Keratinocyte (primary cell): ENCODE results near the gene LILRB5. TPM values are rescaled to one million over a fixed set of nuclear protein-coding genes. Genes with fewer than 3 reads are reported as not detected.

ENCODE experiments used
- DNase-seq: peaks from one replicate; pipeline ENCODE4 v3.0.0-alpha.2; 2011; ENCODE audit warnings: low read depth, missing footprints, low spot score
- FAIRE-seq: peaks from 2 replicates; lab custom pipeline; 2011; peaks lifted over from hg19 to GRCh38; lab: Jason Lieb, UNC
- H2AFZ ChIP-seq: 2 replicates; pipeline ENCODE4 v1.6.0; 2012; ENCODE audit warnings: low read length, control low read depth, inconsistent platforms; ENCODE audit not compliant: control insufficient read depth
- H3K27ac ChIP-seq: 2 replicates; pipeline ENCODE4 v1.5.1; 2011; ENCODE audit warnings: low read length; ENCODE audit not compliant: control insufficient read depth, insufficient read depth
- H3K27me3 ChIP-seq: 3 replicates; pipeline ENCODE4 v1.6.0; 2011; ENCODE audit warnings: low read length; ENCODE audit not compliant: control insufficient read depth, insufficient read depth; ENCODE audit errors: extremely low read depth
- H3K36me3 ChIP-seq, 2 experiments: 2 replicates in 1 of 2; 3 replicates in 1 of 2; pipeline ENCODE4 v1.5.1; 2011; ENCODE audit warnings: low read length in 2 of 2, mild to moderate bottlenecking in 1 of 2; ENCODE audit not compliant: control insufficient read depth in 2 of 2, insufficient read depth in 2 of 2; ENCODE audit errors: extremely low read depth in 1 of 2
- H3K4me1 ChIP-seq: 3 replicates; pipeline ENCODE4 v1.5.1; 2011; ENCODE audit warnings: low read length; ENCODE audit not compliant: control insufficient read depth, insufficient read depth; ENCODE audit errors: extremely low read depth
- H3K4me2 ChIP-seq: 3 replicates; pipeline ENCODE4 v1.6.0; 2011; ENCODE audit warnings: low read depth, low read length; ENCODE audit not compliant: control insufficient read depth, insufficient read depth; ENCODE audit errors: extremely low read depth
- H3K4me3 ChIP-seq, 3 experiments: fragments of 200-600 bp in 1 of 3; sonication (generic) in 1 of 3; 2 replicates in 2 of 3; 3 replicates in 1 of 3; pipeline ENCODE4 v1.5.1; 2011 to 2016; ENCODE audit warnings: low read length in 3 of 3, mild to moderate bottlenecking in 3 of 3, control low read depth in 2 of 3, inconsistent platforms in 1 of 3, low read depth in 1 of 3, mixed read lengths in 1 of 3, mixed run types in 1 of 3, moderate library complexity in 1 of 3; ENCODE audit not compliant: control insufficient read depth in 2 of 3, insufficient read depth in 2 of 3; ENCODE audit errors: extremely low read depth in 1 of 3
- H3K79me2 ChIP-seq: 2 replicates; pipeline ENCODE4 v1.6.0; 2012; ENCODE audit warnings: low read length; ENCODE audit not compliant: control insufficient read depth, insufficient read depth
- H3K9ac ChIP-seq: 3 replicates; pipeline ENCODE4 v1.6.0; 2011; ENCODE audit warnings: low read length; ENCODE audit not compliant: control insufficient read depth, insufficient read depth; ENCODE audit errors: extremely low read depth
- H3K9me1 ChIP-seq: 3 replicates; pipeline ENCODE4 v1.6.0; 2011; ENCODE audit warnings: low read length; ENCODE audit not compliant: control insufficient read depth, insufficient read depth; ENCODE audit errors: extremely low read depth
- H3K9me3 ChIP-seq: 2 replicates; pipeline ENCODE4 v1.5.1; 2012; ENCODE audit warnings: low read depth, low read length; ENCODE audit not compliant: control insufficient read depth
- H4K20me1 ChIP-seq: 3 replicates; pipeline ENCODE4 v1.6.0; 2011; ENCODE audit warnings: low read length; ENCODE audit not compliant: control insufficient read depth, insufficient read depth; ENCODE audit errors: extremely low read depth
- EZH2 ChIP-seq: IDR thresholded peaks from one replicate; pipeline ENCODE4 v1.6.1; 2012; ENCODE audit warnings: inconsistent platforms, mild to moderate bottlenecking, low read length, moderate library complexity
- dilution Hi-C: fragments of 300-500 bp; cut with MboI; formaldehyde crosslinking; loops from one replicate; pipeline ENCODE4 v1.7.0; 2020; ENCODE audit warnings: low sequenced_read_pairs; ENCODE audit not compliant: extremely low pct_ligation_motif_present
- polyA plus RNA-seq, 5 experiments: library from polyadenylated mRNA; depleted of rRNA in 3 of 5; stranded (reverse) in 3 of 5; stranded (forward) in 1 of 5; unstranded in 1 of 5; fragments of >200 nt; gene quantifications; 1 replicate in 1 of 5; 2 replicates in 3 of 5; 3 replicates in 1 of 5; pipeline versions ENCODE4 v1.2.1 to v1.2.3, GENCODE V29; 2011 to 2012; ENCODE audit warnings: missing spikeins in 2 of 5, low read depth in 1 of 5, low replicate concordance in 1 of 5
- TF ChIP-seq, protein P1 (sequence below), 3 experiments: IDR thresholded peaks in 1 of 3; conservative IDR thresholded peaks in 1 of 3; optimal IDR thresholded peaks in 1 of 3; 2 replicates in 2 of 3; 3 replicates in 1 of 3; pipeline versions ENCODE3 to v1.5.1; 2011; ENCODE audit warnings: low read length in 3 of 3, mild to moderate bottlenecking in 3 of 3, moderate library complexity in 2 of 3, control low read depth in 1 of 3, inconsistent platforms in 1 of 3; ENCODE audit not compliant: insufficient read depth in 2 of 3; ENCODE audit errors: extremely low read depth in 1 of 3

Gene LILRB5
- polyA plus RNA-seq, 1 donor (not counting 4 experiments of a cell fraction or from before 2014, with no cell fraction given): not detected

DNA sequence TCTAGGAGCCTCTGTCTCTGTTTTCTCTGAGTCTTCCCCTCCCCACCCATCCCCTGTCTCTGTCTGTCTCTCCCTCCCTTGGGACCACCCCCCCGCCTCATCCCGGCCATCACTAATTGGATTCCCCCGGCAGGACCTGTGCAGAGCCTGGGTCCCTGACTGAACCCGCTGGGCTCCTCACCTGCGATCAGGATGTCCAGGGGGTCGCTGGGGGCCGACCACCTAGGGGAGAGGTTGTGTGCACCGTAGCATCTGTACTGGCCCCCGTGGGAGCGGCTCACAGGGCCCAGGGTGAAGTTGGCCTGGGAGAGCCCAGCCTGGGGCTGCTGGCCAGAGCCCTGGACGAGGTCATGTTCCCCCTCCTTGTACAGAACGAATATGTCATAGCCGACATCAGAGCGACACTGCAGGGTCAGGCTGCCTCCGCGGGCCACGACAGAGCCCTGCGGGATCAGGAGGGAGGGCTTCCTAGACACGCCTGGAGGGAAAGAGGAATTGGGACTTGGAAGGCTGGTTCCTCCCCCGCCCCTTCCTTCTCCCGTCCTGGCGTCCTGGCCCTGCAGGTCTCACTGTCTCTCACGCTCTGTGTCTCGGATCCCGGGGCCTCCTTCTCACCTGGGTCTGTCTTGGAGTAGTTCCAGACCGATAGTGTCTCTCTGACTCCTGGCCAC is 1.8 kb downstream of the LILRB5 start:
- Histone ChIP-seq H3K36me3 (no peaks in the 10 kb centered on the region), H3K4me1 (no peaks in the 10 kb centered on the region), H4K20me1 (no peaks in the 10 kb centered on the region), H3K27ac (no peak overlapping the region), H3K79me2 (no peaks in the 10 kb centered on the region), H3K4me2 (no peak overlapping the region), H3K4me3 (no peak overlapping the region), H2AFZ (no peak overlapping the region), H3K9ac (no peak overlapping the region), H3K9me3 (no peaks in the 10 kb centered on the region), H3K27me3 (peaks cover 17% of the 10 kb centered on the region), H3K9me1 (no peaks in the 10 kb centered on the region)
- no peak for TF ChIP-seq EZH2
- TF ChIP-seq, protein P1, sequence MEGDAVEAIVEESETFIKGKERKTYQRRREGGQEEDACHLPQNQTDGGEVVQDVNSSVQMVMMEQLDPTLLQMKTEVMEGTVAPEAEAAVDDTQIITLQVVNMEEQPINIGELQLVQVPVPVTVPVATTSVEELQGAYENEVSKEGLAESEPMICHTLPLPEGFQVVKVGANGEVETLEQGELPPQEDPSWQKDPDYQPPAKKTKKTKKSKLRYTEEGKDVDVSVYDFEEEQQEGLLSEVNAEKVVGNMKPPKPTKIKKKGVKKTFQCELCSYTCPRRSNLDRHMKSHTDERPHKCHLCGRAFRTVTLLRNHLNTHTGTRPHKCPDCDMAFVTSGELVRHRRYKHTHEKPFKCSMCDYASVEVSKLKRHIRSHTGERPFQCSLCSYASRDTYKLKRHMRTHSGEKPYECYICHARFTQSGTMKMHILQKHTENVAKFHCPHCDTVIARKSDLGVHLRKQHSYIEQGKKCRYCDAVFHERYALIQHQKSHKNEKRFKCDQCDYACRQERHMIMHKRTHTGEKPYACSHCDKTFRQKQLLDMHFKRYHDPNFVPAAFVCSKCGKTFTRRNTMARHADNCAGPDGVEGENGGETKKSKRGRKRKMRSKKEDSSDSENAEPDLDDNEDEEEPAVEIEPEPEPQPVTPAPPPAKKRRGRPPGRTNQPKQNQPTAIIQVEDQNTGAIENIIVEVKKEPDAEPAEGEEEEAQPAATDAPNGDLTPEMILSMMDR (optimal IDR thresholded peaks at IDR 0.05 in 1 of 3, IDR thresholded peaks at IDR 0.05 in 1 of 3, conservative IDR thresholded peaks at IDR 0.05 in 1 of 3; ENCODE audit: extremely low read depth in 1 of 3, insufficient read depth in 2 of 3, low read length in 3 of 3): no peak
- FAIRE-seq (no peak), DNase-seq (no peak)
- dilution Hi-C loops: no loop called here

DNA sequence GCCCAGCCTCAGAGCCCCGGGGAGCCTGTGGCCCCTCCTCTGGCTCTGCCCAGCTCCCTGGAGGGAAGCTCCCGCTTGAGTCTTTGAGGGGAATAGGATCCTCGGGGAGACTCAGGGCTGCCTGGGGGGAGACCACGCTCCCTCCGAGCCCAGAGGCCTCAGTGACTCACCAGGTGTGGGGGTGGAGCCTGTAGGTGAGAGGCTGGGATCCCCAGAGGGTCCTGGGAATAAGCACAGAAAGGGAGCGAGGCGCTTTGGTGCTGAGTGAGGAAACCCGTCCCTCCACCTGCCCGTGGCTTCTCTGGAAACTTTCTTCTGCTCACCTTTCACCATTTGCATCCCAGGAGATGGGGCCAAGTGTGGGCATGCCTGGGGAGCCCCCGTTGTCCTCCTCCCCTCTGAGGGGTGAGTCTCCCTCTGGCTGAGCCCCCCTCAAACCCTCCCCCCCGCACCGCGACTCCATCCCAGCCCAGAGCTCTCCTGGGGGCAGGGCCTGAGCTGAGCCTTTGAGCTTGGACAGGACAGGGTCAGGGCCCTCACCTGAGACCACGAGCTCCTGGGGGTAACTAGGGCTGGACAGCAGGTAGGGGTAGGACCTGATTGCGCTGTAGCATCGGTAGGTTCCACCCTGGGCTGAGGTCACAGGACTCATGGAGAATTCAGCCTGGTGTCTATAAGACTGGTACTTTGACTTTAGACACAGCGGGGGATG is 2.7 kb downstream of the LILRB5 start:
- Histone ChIP-seq H3K27me3 (peaks cover 17% of the 10 kb centered on the region), H2AFZ (no peak overlapping the region), H4K20me1 (no peaks in the 10 kb centered on the region), H3K4me3 (no peak overlapping the region), H3K79me2 (no peaks in the 10 kb centered on the region), H3K4me2 (no peak overlapping the region), H3K9me3 (no peaks in the 10 kb centered on the region), H3K27ac (no peak overlapping the region), H3K4me1 (no peaks in the 10 kb centered on the region), H3K9me1 (no peaks in the 10 kb centered on the region), H3K36me3 (no peaks in the 10 kb centered on the region), H3K9ac (no peak overlapping the region)
- TF ChIP-seq, protein P1 (optimal IDR thresholded peaks at IDR 0.05 in 1 of 3, IDR thresholded peaks at IDR 0.05 in 1 of 3, conservative IDR thresholded peaks at IDR 0.05 in 1 of 3; ENCODE audit: extremely low read depth in 1 of 3, insufficient read depth in 2 of 3, low read length in 3 of 3): no peak
- no peak for TF ChIP-seq EZH2
- no peak for DNase-seq
- dilution Hi-C loops: no loop called here
- FAIRE-seq: no peak
